HepG2 (cell line): ENCODE results near the gene SMOC1. TPM values are rescaled to one million over a fixed set of nuclear protein-coding genes. Genes with fewer than 3 reads are reported as not detected.
A peak's percentile ranks its signal among the peaks of the same experiment; 100 is the strongest.

ENCODE experiments used
- ATAC-seq: fragments of 200-7000 bp; cut with Tn5 transposase; 3 replicates; pipeline ENCODE4 v1.9.1; 2020; ENCODE audit warnings: mild to moderate bottlenecking, moderate library complexity
- BruUV-seq: library from RNA; stranded (reverse); fragments of 400-500 nt; replicated peaks from 2 replicates; lab custom pipeline; 2021; lab: Mats Ljungman, UMichigan
- CTCF ChIA-PET: fragments of 300-600 bp; formaldehyde crosslinking; extraction: SDS; loops from one replicate; lab custom pipeline; 2021; ENCODE audit warnings: low total read pairs, inconsistent platforms, low intra/inter-chr PET ratio; lab: Yijun Ruan, JAX
- POLR2A ChIA-PET: fragments of 350-600 bp; sonication (Branson Sonifier 250); formaldehyde crosslinking; loops from one replicate; lab custom pipeline; 2020; ENCODE audit warnings: antibody characterized with exemption, inconsistent platforms; lab: Yijun Ruan, JAX
- DNase-seq: peaks from one replicate; pipeline ENCODE4 v3.0.0-alpha.2; 2015; ENCODE audit warnings: low spot score
- FAIRE-seq: peaks from 3 replicates; lab custom pipeline; 2011; peaks lifted over from hg19 to GRCh38; lab: Jason Lieb, UNC
- H2AFZ ChIP-seq: one replicate; pipeline ENCODE4 v1.6.1; 2011; ENCODE audit warnings: low read length, inconsistent platforms
- H3K27ac ChIP-seq: fragments of 300-600 bp; 3 replicates; pipeline ENCODE4 v1.8.0; 2011; ENCODE audit warnings: mixed run types, mild to moderate bottlenecking, mixed read lengths, low read length, inconsistent platforms; ENCODE audit not compliant: insufficient read depth; ENCODE audit errors: extremely low read length
- H3K27me3 ChIP-seq, 2 experiments: fragments of 200-600 bp in 1 of 2; 2 replicates in 1 of 2; 3 replicates in 1 of 2; pipeline versions ENCODE4 v1.6.0 to v1.8.0; 2011; ENCODE audit warnings: low read length in 2 of 2, mild to moderate bottlenecking in 2 of 2, moderate library complexity in 2 of 2, inconsistent platforms in 1 of 2; ENCODE audit not compliant: insufficient read depth in 2 of 2, control insufficient read depth in 1 of 2
- H3K36me3 ChIP-seq, 2 experiments: fragments of 200-600 bp in 1 of 2; replicated peaks in 1 of 2; 2 replicates in 1 of 2; 3 replicates in 1 of 2; pipeline versions ENCODE4 v1.5.1 to v1.8.0; 2011; ENCODE audit warnings: low read length in 2 of 2, inconsistent platforms in 1 of 2; ENCODE audit not compliant: insufficient read depth in 2 of 2, control insufficient read depth in 1 of 2
- H3K4me1 ChIP-seq: 2 replicates; pipeline ENCODE4 v1.5.1; 2012; ENCODE audit warnings: low read length, inconsistent platforms; ENCODE audit not compliant: insufficient read depth
- H3K4me2 ChIP-seq: 2 replicates; pipeline ENCODE4 v1.6.0; 2011; ENCODE audit warnings: low read depth, low read length, inconsistent platforms
- H3K4me3 ChIP-seq, 3 experiments: fragments of 200-600 bp in 1 of 3; sonication (generic), shearing (Covaris generic) in 1 of 3; replicated peaks in 1 of 3; 2 replicates each; pipeline ENCODE4 v1.5.1; 2011 to 2016; ENCODE audit warnings: low read length in 3 of 3, inconsistent platforms in 2 of 3, low read depth in 2 of 3, mild to moderate bottlenecking in 2 of 3, control low read depth in 1 of 3, mixed read lengths in 1 of 3; ENCODE audit not compliant: insufficient read depth in 1 of 3
- H3K79me2 ChIP-seq: one replicate; pipeline ENCODE4 v1.6.1; 2011; ENCODE audit warnings: low read length, inconsistent platforms; ENCODE audit not compliant: insufficient read depth
- H3K9ac ChIP-seq: 2 replicates; pipeline ENCODE4 v1.6.0; 2011; ENCODE audit warnings: mild to moderate bottlenecking, low read depth, low read length, inconsistent platforms; ENCODE audit not compliant: insufficient read depth
- H3K9me3 ChIP-seq: 2 replicates; pipeline ENCODE4 v1.5.1; 2012; ENCODE audit warnings: mild to moderate bottlenecking, low read length
- H4K20me1 ChIP-seq: 2 replicates; pipeline ENCODE4 v1.6.0; 2011; ENCODE audit warnings: inconsistent platforms, mild to moderate bottlenecking, low read length, moderate library complexity; ENCODE audit not compliant: insufficient read depth
- CHD4 ChIP-seq: fragments of 200-600 bp; sonication (generic); IDR thresholded peaks from 2 replicates; pipeline ENCODE4 v1.7.0; 2017; ENCODE audit warnings: mild to moderate bottlenecking, low read length, borderline replicate concordance
- FOXA1 ChIP-seq, 2 experiments: fragments of 450-650 bp in 1 of 2; sonication (generic) in 1 of 2; formaldehyde crosslinking in 1 of 2; IDR thresholded peaks; 2 replicates each; pipeline versions ENCODE4 v1.4.0 to v1.6.1; 2016 to 2020; ENCODE audit warnings: missing genetic modification reagents in 1 of 2
- NFIC ChIP-seq: IDR thresholded peaks from 2 replicates; pipeline ENCODE4 v1.6.1; 2012; ENCODE audit warnings: mild to moderate bottlenecking, low read length, inconsistent platforms
- SNAPC5 ChIP-seq: sonication (generic); formaldehyde crosslinking; IDR thresholded peaks from 2 replicates; pipeline ENCODE4 v1.8.1; 2023; ENCODE audit warnings: mild to moderate bottlenecking, missing genetic modification reagents, borderline replicate concordance
- ZMYM3 ChIP-seq: sonication (generic); formaldehyde crosslinking; IDR thresholded peaks from 2 replicates; pipeline ENCODE4 v1.5.1; 2020; ENCODE audit warnings: mild to moderate bottlenecking, missing genetic modification reagents
- ZNF225 ChIP-seq: sonication (generic); formaldehyde crosslinking; IDR thresholded peaks from 2 replicates; pipeline ENCODE4 v1.4.0; 2020; ENCODE audit warnings: mild to moderate bottlenecking, missing genetic modification reagents
- ZNF263 ChIP-seq: sonication (generic); formaldehyde crosslinking; IDR thresholded peaks from 2 replicates; pipeline ENCODE4 v1.4.0; 2020; ENCODE audit warnings: missing genetic modification reagents
- ZNF629 ChIP-seq: sonication (generic); formaldehyde crosslinking; conservative IDR thresholded peaks from 2 replicates; pipeline ENCODE4 v1.5.0; 2020; ENCODE audit warnings: missing genetic modification reagents
- ZSCAN30 ChIP-seq: sonication (generic); formaldehyde crosslinking; IDR thresholded peaks from 2 replicates; pipeline ENCODE4 v1.5.0; 2020; ENCODE audit warnings: mild to moderate bottlenecking, missing genetic modification reagents
- WGBS: methylation state at CpG from one replicate; pipeline ENCODE4 v1.1.6; 2017; ENCODE audit warnings: low lambda C conversion rate; 5-methylcytosine and 5-hydroxymethylcytosine counted together
- in situ Hi-C: cut with HindIII; loops from 2 replicates; pipeline ENCODE4 v1.10.0; 2017; ENCODE audit warnings: low pct_unique_long_range_greater_than_20kb; ENCODE audit not compliant: extremely low pct_ligation_motif_present
- intact Hi-C: fragments of 100-400 bp; cut with micrococcal nuclease; formaldehyde crosslinking; loops from one replicate; pipeline ENCODE4 v1.10.0; 2022; ENCODE audit not compliant: unreplicated experiment
- polyA plus RNA-seq, 8 experiments: library from polyadenylated mRNA; depleted of rRNA in 3 of 8; stranded (reverse) in 7 of 8; unstranded in 1 of 8; fragments of >200 nt; fragmentation: Illumina TruSeq in 4 of 8; extraction: Trizol in 4 of 8; gene quantifications; 2 replicates each; pipeline versions ENCODE4 v1.2.1 to v1.2.3, GENCODE V29; 2011 to 2016; ENCODE audit warnings: low read depth in 4 of 8, missing spikeins in 1 of 8, mixed read lengths in 1 of 8; ENCODE audit not compliant: insufficient read depth in 1 of 8
- total RNA-seq, 5 experiments: library from RNA; depleted of rRNA; stranded (reverse); fragments of >200 nt; fragmentation: Illumina TruSeq; extraction: Trizol; gene quantifications; 2 replicates each; pipeline ENCODE4 v1.2.3, GENCODE V29; 2016; ENCODE audit warnings: low read depth in 1 of 5

SMOC1 gene
- total and polyA plus RNA-seq, 2 of the 13 experiments (the other 11 are each of a cell fraction or from before 2014, with no cell fraction given): 17.8 to 35.6 TPM

- WGBS: 91% methylated on average over 2 of the region's 2 CpGs
- Histone ChIP-seq H3K9ac (no peak overlapping the region), H3K36me3 (no peaks in the 10 kb centered on the region), H3K9me3 (no peaks in the 10 kb centered on the region), H3K79me2 (no peaks in the 10 kb centered on the region), H3K4me2 (no peak overlapping the region), H4K20me1 (no peaks in the 10 kb centered on the region), H3K27ac (no peak overlapping the region), H2AFZ (no peak overlapping the region), H3K4me3 (no peak overlapping the region), H3K27me3 (peaks cover 0 to 4% of the 10 kb centered on the region in 2 experiments; a peak in 1 of 5 replicates), H3K4me1 (peaks cover 97% of the 10 kb centered on the region)
- FAIRE-seq: no peak
- intact Hi-C loops (no loop called here), in situ Hi-C loops (no loop called here)
- ChIA-PET CTCF (no interaction called here), POLR2A (interaction anchor here (0.9 kb wide), 1 partner anchor 36 kb away, joined by 3 read pairs; the partner anchor contains the start of gene SMOC1)
- DNase-seq: no peak
- ATAC-seq: no peak
- BruUV-seq: no TSS peak
- TF ChIP-seq ZSCAN30 (CRISPR knock-in tag) (no peak), ZNF263 (peak; percentile 72)
These were observed 35.0 kb upstream of the SMOC1 start for GRCh38 chr14:69844171-69844570.

- TF ChIP-seq ZNF629 (CRISPR knock-in tag) (peak; percentile 90), ZNF225 (no peak), ZMYM3 (CRISPR knock-in tag) (peak; percentile 79; the same call in 1 of the 2 replicates), SNAPC5 (CRISPR knock-in tag) (no peak), CHD4 (0 out of 2 replicates have a peak, but pooled peaks have one; percentile 51), FOXA1 (IDR thresholded peaks at IDR 0.05) (no peak), FOXA1 (CRISPR knock-in tag; IDR thresholded peaks at IDR 0.05) (no peak), NFIC (no peak)
- ChIA-PET CTCF (no interaction called here), POLR2A (no interaction called here)
- Histone ChIP-seq H3K79me2 (no peaks in the 10 kb centered on the region), H3K27ac (peak overlapping the region; percentile 36), H3K4me3 (no peak overlapping the region), H3K36me3 (no peaks in the 10 kb centered on the region), H2AFZ (no peak overlapping the region), H3K27me3 (peaks cover 0 to 4% of the 10 kb centered on the region in 2 experiments; a peak in 1 of 5 replicates), H3K9ac (no peak overlapping the region), H3K4me2 (0 out of 2 replicates have a peak overlapping the region, but pooled peaks have one; percentile 56), H3K4me1 (peaks cover 98% of the 10 kb centered on the region), H3K9me3 (no peaks in the 10 kb centered on the region), H4K20me1 (no peaks in the 10 kb centered on the region)
- DNase-seq: no peak
- no TSS peak for BruUV-seq
- intact Hi-C loops: no loop called here
- 100% methylated on average over 2 of the region's 2 CpGs for WGBS
- in situ Hi-C loops: no loop called here
- FAIRE-seq: no peak
- no peak for ATAC-seq
These were observed 34.1 kb upstream of the SMOC1 start for GRCh38 chr14:69845050-69845581.
